ENCODE measurements around the gene CFAP161. TPM values are rescaled to one million over a fixed set of nuclear protein-coding genes. Genes with fewer than 3 reads are reported as not detected.

Gene CFAP161
- total RNA-seq, 1 experiment from 2014 or later: 2.7 TPM

GRCh38 chr15:81170511-81170910 is 36.4 kb downstream of the CFAP161 start:
- ATAC-seq (no peak), DNase-seq (ENCODE audit: low read depth, low spot score) (no peak)
- intact Hi-C loops (cut with micrococcal nuclease; ENCODE audit: unreplicated experiment): no loop called here
- H3K36me3 ChIP-seq (ENCODE audit: control insufficient read depth, insufficient read depth, low read length): no peaks in the 10 kb centered on the region
- ChIA-PET CTCF (no interaction called here), POLR2A (no interaction called here)
- H3K4me1 ChIP-seq (ENCODE audit: control insufficient read depth, insufficient read depth, low read length): no peaks in the 10 kb centered on the region
- in situ Hi-C loops (cut with HindIII; ENCODE audit: low pct_unique_long_range_greater_than_20kb, low sequenced_read_pairs): no loop called here
- H3K27me3 ChIP-seq (ENCODE audit: control insufficient read depth, insufficient read depth, low read length): peaks cover 3% of the 10 kb centered on the region; the same call in 1 of the 2 replicates
- no peak overlapping the region for H3K27ac ChIP-seq (ENCODE audit: low read length)
- no peaks in the 10 kb centered on the region for H3K9me3 ChIP-seq (ENCODE audit: control insufficient read depth, insufficient read depth, low read depth, low read length)
- no peak overlapping the region for H3K4me3 ChIP-seq (ENCODE audit: low read depth in 2 of 2, low read length in 2 of 2)
- BruUV-seq (replicated peaks): no TSS peak
- TF ChIP-seq POLR2AphosphoS5 (IDR thresholded peaks at IDR 0.05; ENCODE audit: low read depth, low read length) (no peak), REST (IDR thresholded peaks at IDR 0.05; ENCODE audit: insufficient read depth in 1 of 2, low read depth in 2 of 2, low read length in 1 of 2) (no peak), SIN3A (IDR thresholded peaks at IDR 0.05; ENCODE audit: borderline replicate concordance, insufficient read depth, low read depth, low read length) (no peak), TCF7L2 (IDR thresholded peaks at IDR 0.05; ENCODE audit: low read depth, low read length) (no peak), CTCF (IDR thresholded peaks at IDR 0.05) (no peak)

GRCh38 chr15:81171286-81171685 is 37.2 kb downstream of the CFAP161 start:
- CTCF ChIA-PET: interaction anchor here (0.6 kb wide), 2 partner anchors 95 to 113 kb away, joined by 3 to 7 read pairs; no protein-coding TSS in a partner anchor

More at GRCh38 chr15:81171286-81171685, 37.2 kb downstream of the CFAP161 start:
- intact Hi-C loops (cut with micrococcal nuclease; ENCODE audit: unreplicated experiment) (no loop called here), in situ Hi-C loops (cut with HindIII; ENCODE audit: low pct_unique_long_range_greater_than_20kb, low sequenced_read_pairs) (no loop called here)
- no peak for TF ChIP-seq REST (IDR thresholded peaks at IDR 0.05; ENCODE audit: insufficient read depth in 1 of 2, low read depth in 2 of 2, low read length in 1 of 2)
- TF ChIP-seq TCF7L2 (IDR thresholded peaks at IDR 0.05; ENCODE audit: low read depth, low read length): no peak
- no peak for TF ChIP-seq POLR2AphosphoS5 (IDR thresholded peaks at IDR 0.05; ENCODE audit: low read depth, low read length)
- no peak for TF ChIP-seq CTCF (IDR thresholded peaks at IDR 0.05)
- TF ChIP-seq SIN3A (IDR thresholded peaks at IDR 0.05; ENCODE audit: borderline replicate concordance, insufficient read depth, low read depth, low read length): no peak
- no peak overlapping the region for H3K4me3 ChIP-seq (ENCODE audit: low read depth in 2 of 2, low read length in 2 of 2)
- H3K27ac ChIP-seq (ENCODE audit: low read length): no peak overlapping the region
- no TSS peak for BruUV-seq (replicated peaks)
- ATAC-seq: no peak
- H3K36me3 ChIP-seq (ENCODE audit: control insufficient read depth, insufficient read depth, low read length): no peaks in the 10 kb centered on the region
- no peaks in the 10 kb centered on the region for H3K4me1 ChIP-seq (ENCODE audit: control insufficient read depth, insufficient read depth, low read length)
- POLR2A ChIA-PET: no interaction called here
- DNase-seq (ENCODE audit: low read depth, low spot score): no peak
- H3K9me3 ChIP-seq (ENCODE audit: control insufficient read depth, insufficient read depth, low read depth, low read length): no peaks in the 10 kb centered on the region
- H3K27me3 ChIP-seq (ENCODE audit: control insufficient read depth, insufficient read depth, low read length): peaks cover 3% of the 10 kb centered on the region; the same call in 1 of the 2 replicates
